HUDEP-2 (cell line): Measurements from ENCODE around the gene FITM1.

ENCODE experiments used
- DNase-seq, 76 experiments: peaks; one replicate each; lab custom pipeline; 2025; ENCODE audit not compliant: unreplicated experiment in 76 of 76; lab: John Stamatoyannopoulos, UW

FITM1 gene

GRCh38 chr14:24137529-24138395 lies 7.3 kb downstream of the FITM1 start:
- no peak for DNase-seq

GRCh38 chr14:24138396-24139271 lies 8.2 kb downstream of the FITM1 start:
- DNase-seq: no peak

- peak in 1 of 76 experiments; percentile 5 for DNase-seq
These were observed 8.9 kb downstream of the FITM1 start for GRCh38 chr14:24139272-24139934.

GRCh38 chr14:24141097-24141880 lies 10.8 kb downstream of the FITM1 start, which contains the start of gene EMC9:
Gene EMC9, minus strand, starts transcription at chr14:24141591. Its CDS starts 287 bp downstream, at chr14:24141304.
- DNase-seq: peak; percentile 87 to 100 (median 99)

GRCh38 chr14:24143511-24143910 lies 13.1 kb downstream of the FITM1 start:
- DNase-seq: no peak

- DNase-seq: no peak
These were observed 14.0 kb downstream of the FITM1 start for GRCh38 chr14:24144451-24144850.

- no peak for DNase-seq
These were observed 14.8 kb downstream of the FITM1 start for GRCh38 chr14:24145219-24145618.

- no peak for DNase-seq
These were observed 15.4 kb downstream of the FITM1 start for GRCh38 chr14:24145690-24146452.

- DNase-seq: peak in 75 of 76 experiments; percentile 39 to 94 (median 81)
These were observed 16.1 kb downstream of the FITM1 start, which contains the start of gene PSME2 for GRCh38 chr14:24146453-24146977. Gene PSME2, minus strand, starts transcription at chr14:24146610. Its CDS starts 29 bp downstream, at chr14:24146581.

- DNase-seq: peak; percentile 47 to 99 (median 95)
These were observed 16.7 kb downstream of the FITM1 start, which contains the start of gene RNF31 for GRCh38 chr14:24146978-24147760. Gene RNF31, plus strand, starts transcription at chr14:24147498. Its CDS starts 201 bp downstream, at chr14:24147699.

GRCh38 chr14:24147761-24148428 lies 17.4 kb downstream of the FITM1 start:
- peak in 2 of 76 experiments; percentile 3 to 12 for DNase-seq

GRCh38 chr14:24149302-24149969 lies 19.0 kb downstream of the FITM1 start:
- DNase-seq: no peak

- DNase-seq: no peak
These were observed 19.6 kb downstream of the FITM1 start for GRCh38 chr14:24150061-24150460.

- no peak for DNase-seq
These were observed 20.1 kb downstream of the FITM1 start for GRCh38 chr14:24150567-24150966.

- DNase-seq: no peak
These were observed 20.5 kb downstream of the FITM1 start for GRCh38 chr14:24150993-24151392.

- DNase-seq: no peak
These were observed 21.1 kb downstream of the FITM1 start for GRCh38 chr14:24151404-24152080.
